ENCODE measurements around the gene TSC22D3.
"Not testable (repeated sequence)": the region's sequence is repeated elsewhere in the genome, so short reads cannot be mapped to it uniquely, and the experiment has no call there.

The TSC22D3 gene

DNA sequence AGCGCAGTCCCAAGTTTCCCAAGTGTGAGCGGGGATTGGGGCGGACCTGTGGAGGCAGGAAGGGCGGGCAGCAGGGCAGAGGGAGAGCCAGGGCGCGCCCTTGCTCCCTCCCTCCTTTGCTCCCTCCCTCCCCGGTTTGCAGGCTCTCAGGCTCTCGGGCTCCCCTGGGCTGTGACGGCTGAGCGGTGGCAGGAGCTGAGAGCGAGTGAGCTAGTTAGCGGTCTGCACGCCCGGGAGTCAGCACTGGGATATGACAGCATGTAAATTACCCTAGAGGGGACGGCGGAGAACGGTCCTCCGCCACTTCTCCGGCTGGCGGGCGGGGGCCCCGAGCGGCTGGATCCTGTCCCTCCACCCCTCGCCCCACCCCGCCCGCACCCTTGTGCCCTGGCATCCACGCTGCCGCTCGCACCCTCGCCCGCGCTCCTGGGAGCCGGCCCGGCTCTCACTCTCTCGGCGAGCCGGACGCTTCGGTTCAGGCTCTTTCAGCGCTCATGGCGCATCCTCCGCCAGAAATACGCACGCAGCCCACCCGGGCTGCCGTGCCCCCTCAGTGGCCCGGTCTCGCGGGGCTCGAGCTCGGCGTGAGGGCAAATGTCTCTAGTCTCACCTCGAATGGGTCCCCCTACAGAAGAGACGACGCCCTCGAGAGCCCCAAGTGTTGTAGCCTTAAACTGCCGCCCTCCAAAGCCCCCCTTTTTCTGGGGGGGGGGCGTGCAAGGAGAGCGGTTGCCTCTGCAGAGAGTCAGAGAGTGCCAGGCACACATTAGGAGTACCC is at the start of gene TSC22D3:
Gene TSC22D3, minus strand, starts transcription at position 54 of the 778 bp plus-strand sequence. CDS start 368 bp downstream, outside the sequence.
- POLR2A ChIA-PET = no interaction called here

DNA sequence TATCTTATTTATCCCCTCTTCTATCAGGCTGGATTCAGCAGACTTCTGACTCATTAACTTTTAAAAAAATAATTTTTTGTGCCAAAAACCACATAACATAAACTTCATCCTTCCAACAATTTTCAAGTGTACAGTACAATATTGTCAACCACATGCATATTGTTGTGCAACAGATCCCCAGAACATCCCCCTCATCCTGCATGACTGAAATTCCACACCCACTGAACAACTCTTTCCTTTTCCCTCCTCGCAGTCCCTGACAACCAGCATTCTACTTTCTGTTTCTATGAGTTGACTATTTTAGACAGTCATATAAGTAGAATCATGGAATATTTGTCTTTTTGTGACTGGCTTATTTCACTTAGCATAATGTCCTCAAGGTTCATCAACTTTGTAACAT is 47.9 kb upstream of the TSC22D3 start:
- TF ChIP-seq, protein P1, sequence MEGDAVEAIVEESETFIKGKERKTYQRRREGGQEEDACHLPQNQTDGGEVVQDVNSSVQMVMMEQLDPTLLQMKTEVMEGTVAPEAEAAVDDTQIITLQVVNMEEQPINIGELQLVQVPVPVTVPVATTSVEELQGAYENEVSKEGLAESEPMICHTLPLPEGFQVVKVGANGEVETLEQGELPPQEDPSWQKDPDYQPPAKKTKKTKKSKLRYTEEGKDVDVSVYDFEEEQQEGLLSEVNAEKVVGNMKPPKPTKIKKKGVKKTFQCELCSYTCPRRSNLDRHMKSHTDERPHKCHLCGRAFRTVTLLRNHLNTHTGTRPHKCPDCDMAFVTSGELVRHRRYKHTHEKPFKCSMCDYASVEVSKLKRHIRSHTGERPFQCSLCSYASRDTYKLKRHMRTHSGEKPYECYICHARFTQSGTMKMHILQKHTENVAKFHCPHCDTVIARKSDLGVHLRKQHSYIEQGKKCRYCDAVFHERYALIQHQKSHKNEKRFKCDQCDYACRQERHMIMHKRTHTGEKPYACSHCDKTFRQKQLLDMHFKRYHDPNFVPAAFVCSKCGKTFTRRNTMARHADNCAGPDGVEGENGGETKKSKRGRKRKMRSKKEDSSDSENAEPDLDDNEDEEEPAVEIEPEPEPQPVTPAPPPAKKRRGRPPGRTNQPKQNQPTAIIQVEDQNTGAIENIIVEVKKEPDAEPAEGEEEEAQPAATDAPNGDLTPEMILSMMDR (IDR thresholded peaks at IDR 0.05; ENCODE audit: insufficient read depth, low read length, missing control alignments) = no peak
- no peak overlapping the region for H3K4me3 ChIP-seq (ENCODE audit: low read depth, low read length)
- ChIA-PET CTCF (no interaction called here), POLR2A (no interaction called here)
- peak; percentile 46 for DNase-seq (ENCODE audit: low read depth, low spot score)

More for the DNA sequence above, at the start of gene TSC22D3:
- no peak for DNase-seq (ENCODE audit: low read depth, low spot score)
- TF ChIP-seq, protein P1 (IDR thresholded peaks at IDR 0.05; ENCODE audit: insufficient read depth, low read length, missing control alignments) = peak; percentile 10
- CTCF ChIA-PET = interaction anchor here (0.6 to 6.4 kb wide), 13 partner anchors 8 to 757 kb away, joined by 3 to 123 read pairs (median 4); no protein-coding TSS in a partner anchor
- peak within 1 kb of the TSS; percentile 49 for H3K4me3 ChIP-seq (ENCODE audit: low read depth, low read length)

GRCh38 chrX:107823042-107823441 is 47.5 kb upstream of the TSC22D3 start:
- ChIA-PET CTCF (no interaction called here), POLR2A (no interaction called here)
- DNase-seq (ENCODE audit: low read depth, low spot score) = no peak
- TF ChIP-seq, protein P1 (IDR thresholded peaks at IDR 0.05; ENCODE audit: insufficient read depth, low read length, missing control alignments) = no peak
- no peak overlapping the region for H3K4me3 ChIP-seq (ENCODE audit: low read depth, low read length)

GRCh38 chrX:107818900-107819521 is 43.4 kb upstream of the TSC22D3 start:
- DNase-seq (ENCODE audit: low read depth, low spot score) = no peak
- ChIA-PET CTCF (no interaction called here), POLR2A (no interaction called here)
- H3K4me3 ChIP-seq (ENCODE audit: low read depth, low read length) = no peak overlapping the region
- TF ChIP-seq, protein P1 (IDR thresholded peaks at IDR 0.05; ENCODE audit: insufficient read depth, low read length, missing control alignments) = no peak

DNA sequence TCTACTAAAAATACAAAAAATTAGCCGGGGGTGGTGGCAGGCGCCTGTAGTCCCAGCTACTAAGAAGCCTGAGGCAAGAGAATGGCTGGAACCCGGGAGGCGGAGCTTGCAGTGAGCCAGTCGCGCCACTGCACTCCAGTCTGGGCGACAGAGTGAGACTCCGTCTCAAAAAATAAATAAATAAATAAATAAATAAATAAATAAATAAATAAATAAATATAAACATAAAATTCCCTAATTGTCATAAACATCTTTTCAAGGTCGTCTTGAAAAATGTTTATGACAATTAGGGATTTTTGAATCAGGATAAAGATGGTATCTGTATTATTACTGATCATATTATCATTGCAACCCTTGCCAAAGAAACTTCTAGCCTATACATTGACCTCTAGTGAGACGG is 34.5 kb upstream of the TSC22D3 start:
- CTCF ChIA-PET; DNase-seq (ENCODE audit: low read depth, low spot score); POLR2A ChIA-PET; H3K4me3 ChIP-seq (ENCODE audit: low read depth, low read length): not testable (repeated sequence)

DNA sequence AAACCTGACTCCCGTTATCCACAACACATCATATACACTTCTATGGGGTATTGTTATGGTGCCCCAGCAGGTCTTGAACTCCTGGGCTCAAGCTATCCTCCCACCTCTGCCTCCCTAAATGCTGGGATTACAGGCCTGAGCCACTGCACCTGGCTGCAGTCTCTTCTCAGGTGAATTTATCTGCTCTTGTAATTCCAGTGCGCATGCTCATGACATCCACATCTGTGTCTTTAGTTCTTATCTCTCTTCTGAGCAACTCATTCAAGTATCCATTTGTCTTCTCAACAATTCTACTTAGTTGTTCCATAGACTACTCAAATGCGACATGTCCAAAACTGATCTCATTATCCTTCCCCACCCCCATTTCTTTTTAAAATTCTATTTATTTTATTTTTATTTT is 29.6 kb upstream of the TSC22D3 start:
- no peak overlapping the region for H3K4me3 ChIP-seq (ENCODE audit: low read depth, low read length)
- POLR2A ChIA-PET = no interaction called here
- TF ChIP-seq, protein P1 (IDR thresholded peaks at IDR 0.05; ENCODE audit: insufficient read depth, low read length, missing control alignments) = no peak
- CTCF ChIA-PET = no interaction called here
- DNase-seq (ENCODE audit: low read depth, low spot score) = no peak
